ENCODE data around the gene TP53AIP1. TPM values are rescaled to one million over a fixed set of nuclear protein-coding genes. Genes with fewer than 3 reads are reported as not detected.

TP53AIP1 gene
- total RNA-seq, 2 experiments from 2014 or later = not detected

DNA sequence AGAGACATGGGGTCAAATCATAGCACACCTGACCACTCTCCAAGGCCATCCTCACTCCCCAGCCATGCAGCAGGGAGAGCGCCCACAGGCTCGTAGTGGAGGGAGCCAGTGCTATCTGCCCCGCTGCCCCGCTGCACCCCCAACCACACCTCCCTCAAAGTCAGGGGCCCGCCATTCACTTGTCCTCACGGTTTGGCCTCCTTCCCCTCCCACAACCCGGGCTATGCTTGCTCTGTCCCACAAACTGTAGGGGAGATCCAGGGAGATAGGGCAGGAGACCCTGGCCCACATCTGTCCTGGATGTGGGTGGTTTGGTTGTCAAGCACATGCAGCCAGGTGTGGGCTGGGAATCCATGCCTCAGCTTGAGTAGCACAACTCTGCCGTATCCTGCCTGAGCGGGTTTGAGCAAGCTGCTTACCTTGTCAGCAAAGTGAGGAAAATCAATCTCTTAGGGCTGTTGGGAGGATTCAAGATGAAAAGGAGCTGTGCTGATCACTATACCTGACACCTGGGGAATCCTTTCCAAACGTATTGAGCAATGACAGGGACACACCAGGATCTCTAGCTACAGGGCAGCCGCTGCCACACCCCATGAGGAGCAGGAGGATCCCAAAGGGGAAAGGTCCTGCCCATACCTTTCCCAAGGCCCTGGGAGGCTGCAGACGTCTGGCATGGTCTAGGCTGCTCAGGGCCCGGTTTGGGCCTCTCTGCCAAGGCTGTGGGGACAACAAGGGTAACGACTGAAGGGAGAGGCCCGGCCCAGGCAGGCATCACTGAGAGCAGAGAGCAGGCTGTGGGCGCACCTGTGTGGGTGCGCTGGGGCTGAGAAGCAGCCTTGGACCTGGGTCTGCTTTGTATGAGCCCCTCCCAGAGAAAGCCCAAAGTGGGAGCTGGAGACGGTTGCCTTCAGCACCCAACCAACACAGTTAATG lies 28.2 kb downstream of the TP53AIP1 start:
- CTCF ChIA-PET = interaction anchor here (1.1 to 1.7 kb wide), 2 partner anchors 8 to 29 kb away, joined by 3 to 7 read pairs; no protein-coding TSS in a partner anchor
- Mint-ChIP-seq H3K27me3 (peaks cover 13% of the 10 kb centered on the region), H3K36me3 (ENCODE audit: low read depth) (no peaks in the 10 kb centered on the region), H3K27ac (no peak overlapping the region), H3K4me1 (ENCODE audit: low read depth) (peaks cover 4% of the 10 kb centered on the region), H3K4me3 (no peak overlapping the region), H3K9me3 (no peaks in the 10 kb centered on the region)
- ATAC-seq = no peak
- POLR2A ChIA-PET = no interaction called here
- TF ChIP-seq, protein P1, sequence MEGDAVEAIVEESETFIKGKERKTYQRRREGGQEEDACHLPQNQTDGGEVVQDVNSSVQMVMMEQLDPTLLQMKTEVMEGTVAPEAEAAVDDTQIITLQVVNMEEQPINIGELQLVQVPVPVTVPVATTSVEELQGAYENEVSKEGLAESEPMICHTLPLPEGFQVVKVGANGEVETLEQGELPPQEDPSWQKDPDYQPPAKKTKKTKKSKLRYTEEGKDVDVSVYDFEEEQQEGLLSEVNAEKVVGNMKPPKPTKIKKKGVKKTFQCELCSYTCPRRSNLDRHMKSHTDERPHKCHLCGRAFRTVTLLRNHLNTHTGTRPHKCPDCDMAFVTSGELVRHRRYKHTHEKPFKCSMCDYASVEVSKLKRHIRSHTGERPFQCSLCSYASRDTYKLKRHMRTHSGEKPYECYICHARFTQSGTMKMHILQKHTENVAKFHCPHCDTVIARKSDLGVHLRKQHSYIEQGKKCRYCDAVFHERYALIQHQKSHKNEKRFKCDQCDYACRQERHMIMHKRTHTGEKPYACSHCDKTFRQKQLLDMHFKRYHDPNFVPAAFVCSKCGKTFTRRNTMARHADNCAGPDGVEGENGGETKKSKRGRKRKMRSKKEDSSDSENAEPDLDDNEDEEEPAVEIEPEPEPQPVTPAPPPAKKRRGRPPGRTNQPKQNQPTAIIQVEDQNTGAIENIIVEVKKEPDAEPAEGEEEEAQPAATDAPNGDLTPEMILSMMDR (IDR thresholded peaks at IDR 0.05) = no peak
- DNase-seq = no peak
- intact Hi-C loops (cut with micrococcal nuclease) = no loop called here

DNA sequence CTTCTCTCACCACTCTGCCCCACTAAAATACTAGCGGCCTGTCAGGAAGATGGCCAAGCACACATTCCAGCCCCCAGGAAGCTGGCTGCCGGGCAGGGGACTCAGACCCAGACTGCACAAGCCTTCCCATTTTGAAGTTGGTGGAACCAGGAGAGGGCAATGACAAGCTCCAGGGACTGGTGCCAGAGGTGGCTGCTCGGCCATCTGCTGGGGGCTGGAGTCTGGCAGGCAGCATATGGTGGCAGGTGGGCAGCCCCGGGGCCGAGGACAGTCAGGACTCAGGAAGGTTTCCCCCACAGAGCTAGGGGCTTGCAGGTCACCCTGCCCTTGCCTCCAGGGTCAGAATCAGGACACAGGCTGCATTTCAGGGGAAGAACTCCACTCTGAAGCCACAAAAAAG lies 28.9 kb downstream of the TP53AIP1 start:
- DNase-seq = no peak
- ChIA-PET POLR2A (no interaction called here), CTCF (interaction anchor here (1.1 to 1.7 kb wide), 2 partner anchors 8 to 29 kb away, joined by 3 to 7 read pairs; no protein-coding TSS in a partner anchor)

DNA sequence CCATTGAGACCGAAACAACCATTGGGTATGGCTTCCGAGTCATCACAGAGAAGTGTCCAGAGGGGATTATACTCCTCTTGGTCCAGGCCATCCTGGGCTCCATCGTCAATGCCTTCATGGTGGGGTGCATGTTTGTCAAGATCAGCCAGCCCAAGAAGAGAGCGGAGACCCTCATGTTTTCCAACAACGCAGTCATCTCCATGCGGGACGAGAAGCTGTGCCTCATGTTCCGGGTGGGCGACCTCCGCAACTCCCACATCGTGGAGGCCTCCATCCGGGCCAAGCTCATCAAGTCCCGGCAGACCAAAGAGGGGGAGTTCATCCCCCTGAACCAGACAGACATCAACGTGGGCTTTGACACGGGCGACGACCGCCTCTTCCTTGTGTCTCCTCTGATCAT lies 31.0 kb downstream of the TP53AIP1 start:
- no peaks in the 10 kb centered on the region for H3K36me3 Mint-ChIP-seq (ENCODE audit: low read depth)
- peaks cover 23% of the 10 kb centered on the region for H3K27me3 Mint-ChIP-seq
- no peak for ATAC-seq
- ChIA-PET POLR2A (no interaction called here), CTCF (interaction anchor here (1.1 kb wide), 1 partner anchor 45 kb away, joined by 3 read pairs; no protein-coding TSS in a partner anchor)
- H3K4me3 Mint-ChIP-seq = no peak overlapping the region
- DNase-seq = no peak
- no peaks in the 10 kb centered on the region for H3K9me3 Mint-ChIP-seq
- no peak overlapping the region for H3K27ac Mint-ChIP-seq
- H3K4me1 Mint-ChIP-seq (ENCODE audit: low read depth) = peaks cover 3% of the 10 kb centered on the region
- TF ChIP-seq, protein P1 (IDR thresholded peaks at IDR 0.05) = no peak
- intact Hi-C loops (cut with micrococcal nuclease) = no loop called here

More for the DNA sequence above, 28.9 kb downstream of the TP53AIP1 start:
- Mint-ChIP-seq H3K9me3 (no peaks in the 10 kb centered on the region), H3K27me3 (peaks cover 16% of the 10 kb centered on the region), H3K27ac (no peak overlapping the region), H3K36me3 (ENCODE audit: low read depth) (no peaks in the 10 kb centered on the region), H3K4me3 (no peak overlapping the region), H3K4me1 (ENCODE audit: low read depth) (no peaks in the 10 kb centered on the region)
- TF ChIP-seq, protein P1 (IDR thresholded peaks at IDR 0.05) = no peak
- ATAC-seq = no peak
- intact Hi-C loops (cut with micrococcal nuclease) = no loop called here

DNA sequence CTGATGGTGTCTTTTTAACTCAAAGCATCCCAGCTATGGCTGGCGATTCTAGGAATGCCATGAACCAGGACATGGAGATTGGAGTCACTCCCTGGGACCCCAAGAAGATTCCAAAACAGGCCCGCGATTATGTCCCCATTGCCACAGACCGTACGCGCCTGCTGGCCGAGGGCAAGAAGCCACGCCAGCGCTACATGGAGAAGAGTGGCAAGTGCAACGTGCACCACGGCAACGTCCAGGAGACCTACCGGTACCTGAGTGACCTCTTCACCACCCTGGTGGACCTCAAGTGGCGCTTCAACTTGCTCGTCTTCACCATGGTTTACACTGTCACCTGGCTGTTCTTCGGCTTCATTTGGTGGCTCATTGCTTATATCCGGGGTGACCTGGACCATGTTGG lies 31.4 kb downstream of the TP53AIP1 start:
- DNase-seq (no peak), ATAC-seq (no peak)
- H3K27ac Mint-ChIP-seq = no peak overlapping the region
- ChIA-PET POLR2A (no interaction called here), CTCF (interaction anchor here (1.1 to 10.4 kb wide), 2 partner anchors 26 to 46 kb away, joined by 3 to 123 read pairs; no protein-coding TSS in a partner anchor)
- H3K4me1 Mint-ChIP-seq (ENCODE audit: low read depth) = peaks cover 4% of the 10 kb centered on the region
- no peaks in the 10 kb centered on the region for H3K36me3 Mint-ChIP-seq (ENCODE audit: low read depth)
- TF ChIP-seq, protein P1 (IDR thresholded peaks at IDR 0.05) = no peak
- intact Hi-C loops (cut with micrococcal nuclease) = no loop called here
- H3K4me3 Mint-ChIP-seq = no peak overlapping the region
- no peaks in the 10 kb centered on the region for H3K9me3 Mint-ChIP-seq
- peaks cover 23% of the 10 kb centered on the region for H3K27me3 Mint-ChIP-seq

DNA sequence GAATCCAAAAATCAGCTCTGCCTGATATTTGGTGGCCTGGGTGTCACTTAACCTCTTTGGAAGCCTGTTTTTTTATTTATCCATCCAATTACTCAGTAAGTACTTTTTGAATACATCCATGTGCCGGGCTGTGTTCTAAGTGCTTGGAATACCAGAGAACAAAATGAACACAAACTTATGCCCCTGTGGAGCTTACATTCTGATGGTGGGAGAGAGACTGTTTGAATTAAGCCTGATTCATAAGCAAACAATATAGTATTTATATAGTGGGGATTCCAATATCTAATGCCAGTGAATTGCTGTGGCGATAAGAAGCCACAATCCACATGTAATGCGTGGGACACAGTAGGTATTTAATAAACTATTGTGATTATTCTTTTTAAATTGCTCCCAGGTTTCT lies 32.1 kb downstream of the TP53AIP1 start:
- H3K27ac Mint-ChIP-seq = no peak overlapping the region
- TF ChIP-seq, protein P1 (IDR thresholded peaks at IDR 0.05) = no peak
- ATAC-seq = no peak
- H3K4me3 Mint-ChIP-seq = no peak overlapping the region
- no peaks in the 10 kb centered on the region for H3K9me3 Mint-ChIP-seq
- DNase-seq = no peak
- ChIA-PET CTCF (interaction anchor here (1.5 to 10.4 kb wide), 2 partner anchors 15 to 26 kb away, joined by 3 to 123 read pairs; no protein-coding TSS in a partner anchor), POLR2A (no interaction called here)
- peaks cover 8% of the 10 kb centered on the region for H3K4me1 Mint-ChIP-seq (ENCODE audit: low read depth)
- intact Hi-C loops (cut with micrococcal nuclease) = no loop called here
- H3K36me3 Mint-ChIP-seq (ENCODE audit: low read depth) = no peaks in the 10 kb centered on the region
- peaks cover 22% of the 10 kb centered on the region for H3K27me3 Mint-ChIP-seq
